Measurements from ENCODE around the gene ACOT13. TPM values are rescaled to one million over a fixed set of nuclear protein-coding genes. Genes with fewer than 3 reads are reported as not detected.
A peak's percentile ranks its signal among the peaks of the same experiment; 100 is the strongest.

ACOT13 gene
- polyA plus RNA-seq: 10 to 100 TPM; 10.5 to 26.9 (median 16.2) TPM
- long read RNA-seq, donor 1, full-length matches to known transcripts: 63 of 236 reads
- long read RNA-seq, donor 1, partial matches to known transcripts: 57 of 236 reads
- long read RNA-seq, donor 1, other reads (novel, unspliced or antisense): 116 of 236 reads
- long read RNA-seq, donor 2, full-length matches to known transcripts: 11 of 11 reads
- long read RNA-seq, donor 2, partial matches to known transcripts: 0 of 11 reads
- long read RNA-seq, donor 2, other reads (novel, unspliced or antisense): 0 of 11 reads
- long read RNA-seq, donor 3, full-length matches to known transcripts: 13 of 23 reads
- long read RNA-seq, donor 3, partial matches to known transcripts: 10 of 23 reads
- long read RNA-seq, donor 3, other reads (novel, unspliced or antisense): 0 of 23 reads
- long read RNA-seq, donor 4, full-length matches to known transcripts: 1 of 1 reads
- long read RNA-seq, donor 4, partial matches to known transcripts: 0 of 1 reads
- long read RNA-seq, donor 4, other reads (novel, unspliced or antisense): 0 of 1 reads
- long read RNA-seq, donor 5, full-length matches to known transcripts: 6 of 6 reads
- long read RNA-seq, donor 5, partial matches to known transcripts: 0 of 6 reads
- long read RNA-seq, donor 5, other reads (novel, unspliced or antisense): 0 of 6 reads
- long read RNA-seq, donor 6, full-length matches to known transcripts: 13 of 20 reads
- long read RNA-seq, donor 6, partial matches to known transcripts: 7 of 20 reads
- long read RNA-seq, donor 6, other reads (novel, unspliced or antisense): 0 of 20 reads
- long read RNA-seq, donor 7, full-length matches to known transcripts: 108 of 171 reads
- long read RNA-seq, donor 7, partial matches to known transcripts: 63 of 171 reads
- long read RNA-seq, donor 7, other reads (novel, unspliced or antisense): 0 of 171 reads
- long read RNA-seq, donor 8, full-length matches to known transcripts: 1 of 1 reads
- long read RNA-seq, donor 8, partial matches to known transcripts: 0 of 1 reads
- long read RNA-seq, donor 8, other reads (novel, unspliced or antisense): 0 of 1 reads
- long read RNA-seq, donor 9, full-length matches to known transcripts: 5 of 5 reads
- long read RNA-seq, donor 9, partial matches to known transcripts: 0 of 5 reads
- long read RNA-seq, donor 9, other reads (novel, unspliced or antisense): 0 of 5 reads
- long read RNA-seq, donor 10, full-length matches to known transcripts: 52 of 87 reads
- long read RNA-seq, donor 10, partial matches to known transcripts: 30 of 87 reads
- long read RNA-seq, donor 10, other reads (novel, unspliced or antisense): 5 of 87 reads

- Histone ChIP-seq H3K9me3 (ENCODE audit: control insufficient read depth in 2 of 2, insufficient read depth in 1 of 2, low read depth in 1 of 2, low read length in 1 of 2) (peaks cover 0 to 18% of the 10 kb centered on the region in 2 donors), H3K36me3 (ENCODE audit: control insufficient read depth in 3 of 3, insufficient read depth in 2 of 3, low read depth in 1 of 3, low read length in 3 of 3) (peaks cover 0 to 13% (median 2%) of the 10 kb centered on the region in 3 donors), H3K4me1 (ENCODE audit: control insufficient read depth in 3 of 3, insufficient read depth in 2 of 3, low read depth in 1 of 3, low read length in 2 of 3) (peaks cover 4 to 22% (median 8%) of the 10 kb centered on the region in 3 donors), H3K27me3 (ENCODE audit: control insufficient read depth in 3 of 3, insufficient read depth in 3 of 3, low read length in 3 of 3) (no peaks in the 10 kb centered on the region), H3K4me3 (ENCODE audit: low read depth in 1 of 3, low read length in 3 of 3) (peak within 1 kb of the TSS; percentile 84 to 99 (median 91)), H3K27ac (ENCODE audit: low read depth in 1 of 3, low read length in 2 of 3) (peak within 1 kb of the TSS; percentile 94 to 100 (median 97))
- DNase-seq: peak; percentile 95 to 98
- FAIRE-seq: no peak
- 0% methylated on average over 60 to 62 of the region's 62 CpGs for WGBS, 3 donors
Measured at GRCh38 chr6:24666641-24667377, at the start of gene ACOT13, which contains the start of gene TDP2. Gene ACOT13 (plus strand): TSS chr6:24667077. CDS start chr6:24667264, 187 bp downstream. Gene TDP2 (minus strand): TSS chr6:24666899. CDS start chr6:24666862, 37 bp downstream.

- 89 to 95% (median 92%) methylated on average over 5 of the region's 5 CpGs for WGBS, 3 donors
- FAIRE-seq (no peak), DNase-seq (no peak)
- no peaks in the 10 kb centered on the region for H3K4me1 ChIP-seq (ENCODE audit: control insufficient read depth in 3 of 3, insufficient read depth in 2 of 3, low read depth in 1 of 3, low read length in 2 of 3)
- no peak overlapping the region for H3K4me3 ChIP-seq (ENCODE audit: low read depth in 1 of 3, low read length in 3 of 3)
- no peaks in the 10 kb centered on the region for H3K36me3 ChIP-seq (ENCODE audit: control insufficient read depth in 3 of 3, insufficient read depth in 2 of 3, low read depth in 1 of 3, low read length in 3 of 3)
- no peak overlapping the region for H3K27ac ChIP-seq (ENCODE audit: low read depth in 1 of 3, low read length in 2 of 3)
- H3K9me3 ChIP-seq (ENCODE audit: control insufficient read depth in 2 of 2, insufficient read depth in 1 of 2, low read depth in 1 of 2, low read length in 1 of 2): no peaks in the 10 kb centered on the region
- no peaks in the 10 kb centered on the region for H3K27me3 ChIP-seq (ENCODE audit: control insufficient read depth in 3 of 3, insufficient read depth in 3 of 3, low read length in 3 of 3)
Measured at GRCh38 chr6:24619661-24620060, 47.2 kb upstream of the ACOT13 start.

GRCh38 chr6:24620637-24621036 lies 46.2 kb upstream of the ACOT13 start:
- Histone ChIP-seq H3K4me3 (ENCODE audit: low read depth in 1 of 3, low read length in 3 of 3) (no peak overlapping the region), H3K27me3 (ENCODE audit: control insufficient read depth in 3 of 3, insufficient read depth in 3 of 3, low read length in 3 of 3) (no peaks in the 10 kb centered on the region), H3K9me3 (ENCODE audit: control insufficient read depth in 2 of 2, insufficient read depth in 1 of 2, low read depth in 1 of 2, low read length in 1 of 2) (no peaks in the 10 kb centered on the region), H3K36me3 (ENCODE audit: control insufficient read depth in 3 of 3, insufficient read depth in 2 of 3, low read depth in 1 of 3, low read length in 3 of 3) (no peaks in the 10 kb centered on the region), H3K27ac (ENCODE audit: low read depth in 1 of 3, low read length in 2 of 3) (no peak overlapping the region), H3K4me1 (ENCODE audit: control insufficient read depth in 3 of 3, insufficient read depth in 2 of 3, low read depth in 1 of 3, low read length in 2 of 3) (no peaks in the 10 kb centered on the region)
- 95 to 100% (median 96%) methylated on average over 3 of the region's 3 CpGs for WGBS, 3 donors
- FAIRE-seq: no peak
- DNase-seq: no peak

GRCh38 chr6:24621626-24622289 lies 45.1 kb upstream of the ACOT13 start:
- WGBS, 3 donors: 74 to 84% (median 82%) methylated on average over 7 of the region's 7 CpGs

GRCh38 chr6:24630856-24631505 lies 35.9 kb upstream of the ACOT13 start:
- H3K36me3 ChIP-seq (ENCODE audit: control insufficient read depth in 3 of 3, insufficient read depth in 2 of 3, low read depth in 1 of 3, low read length in 3 of 3): no peaks in the 10 kb centered on the region
- H3K4me3 ChIP-seq (ENCODE audit: low read depth in 1 of 3, low read length in 3 of 3): no peak overlapping the region
- H3K9me3 ChIP-seq (ENCODE audit: control insufficient read depth in 2 of 2, insufficient read depth in 1 of 2, low read depth in 1 of 2, low read length in 1 of 2): peaks cover 0 to 3% of the 10 kb centered on the region in 2 donors
- 68 to 83% (median 79%) methylated on average over 5 of the region's 5 CpGs for WGBS, 3 donors
- H3K27ac ChIP-seq (ENCODE audit: low read depth in 1 of 3, low read length in 2 of 3): no peak overlapping the region
- H3K4me1 ChIP-seq (ENCODE audit: control insufficient read depth in 3 of 3, insufficient read depth in 2 of 3, low read depth in 1 of 3, low read length in 2 of 3): no peaks in the 10 kb centered on the region
- H3K27me3 ChIP-seq (ENCODE audit: control insufficient read depth in 3 of 3, insufficient read depth in 3 of 3, low read length in 3 of 3): no peaks in the 10 kb centered on the region
- FAIRE-seq (no peak), DNase-seq (no peak)

More at GRCh38 chr6:24621626-24622289, 45.1 kb upstream of the ACOT13 start:
- Histone ChIP-seq H3K27me3 (ENCODE audit: control insufficient read depth in 3 of 3, insufficient read depth in 3 of 3, low read length in 3 of 3) (no peaks in the 10 kb centered on the region), H3K27ac (ENCODE audit: low read depth in 1 of 3, low read length in 2 of 3) (no peak overlapping the region), H3K9me3 (ENCODE audit: control insufficient read depth in 2 of 2, insufficient read depth in 1 of 2, low read depth in 1 of 2, low read length in 1 of 2) (no peaks in the 10 kb centered on the region), H3K36me3 (ENCODE audit: control insufficient read depth in 3 of 3, insufficient read depth in 2 of 3, low read depth in 1 of 3, low read length in 3 of 3) (no peaks in the 10 kb centered on the region), H3K4me1 (ENCODE audit: control insufficient read depth in 3 of 3, insufficient read depth in 2 of 3, low read depth in 1 of 3, low read length in 2 of 3) (no peaks in the 10 kb centered on the region), H3K4me3 (ENCODE audit: low read depth in 1 of 3, low read length in 3 of 3) (no peak overlapping the region)
- FAIRE-seq (no peak), DNase-seq (no peak)

- Histone ChIP-seq H3K27ac (ENCODE audit: low read depth in 1 of 3, low read length in 2 of 3) (no peak overlapping the region), H3K27me3 (ENCODE audit: control insufficient read depth in 3 of 3, insufficient read depth in 3 of 3, low read length in 3 of 3) (no peaks in the 10 kb centered on the region), H3K36me3 (ENCODE audit: control insufficient read depth in 3 of 3, insufficient read depth in 2 of 3, low read depth in 1 of 3, low read length in 3 of 3) (no peaks in the 10 kb centered on the region), H3K4me3 (ENCODE audit: low read depth in 1 of 3, low read length in 3 of 3) (no peak overlapping the region), H3K9me3 (ENCODE audit: control insufficient read depth in 2 of 2, insufficient read depth in 1 of 2, low read depth in 1 of 2, low read length in 1 of 2) (peaks cover 0 to 3% of the 10 kb centered on the region in 2 donors), H3K4me1 (ENCODE audit: control insufficient read depth in 3 of 3, insufficient read depth in 2 of 3, low read depth in 1 of 3, low read length in 2 of 3) (no peaks in the 10 kb centered on the region)
- FAIRE-seq (no peak), DNase-seq (no peak)
- WGBS, 3 donors: 59 to 70% (median 66%) methylated on average over 5 of the region's 5 CpGs
Measured at GRCh38 chr6:24631671-24632070, 35.2 kb upstream of the ACOT13 start.

- peaks cover 0 to 3% of the 10 kb centered on the region in 2 donors for H3K9me3 ChIP-seq (ENCODE audit: control insufficient read depth in 2 of 2, insufficient read depth in 1 of 2, low read depth in 1 of 2, low read length in 1 of 2)
- DNase-seq (no peak), FAIRE-seq (no peak)
- 9 to 29% (median 13%) methylated on average over 1 of the region's 1 CpG for WGBS, 3 donors
- no peaks in the 10 kb centered on the region for H3K4me1 ChIP-seq (ENCODE audit: control insufficient read depth in 3 of 3, insufficient read depth in 2 of 3, low read depth in 1 of 3, low read length in 2 of 3)
- H3K27ac ChIP-seq (ENCODE audit: low read depth in 1 of 3, low read length in 2 of 3): no peak overlapping the region
- H3K4me3 ChIP-seq (ENCODE audit: low read depth in 1 of 3, low read length in 3 of 3): no peak overlapping the region
- no peaks in the 10 kb centered on the region for H3K36me3 ChIP-seq (ENCODE audit: control insufficient read depth in 3 of 3, insufficient read depth in 2 of 3, low read depth in 1 of 3, low read length in 3 of 3)
- H3K27me3 ChIP-seq (ENCODE audit: control insufficient read depth in 3 of 3, insufficient read depth in 3 of 3, low read length in 3 of 3): no peaks in the 10 kb centered on the region
Measured at GRCh38 chr6:24632573-24632972, 34.3 kb upstream of the ACOT13 start.
